ENCODE data around the gene MINK1. TPM values are rescaled to one million over a fixed set of nuclear protein-coding genes. Genes with fewer than 3 reads are reported as not detected.

Gene MINK1
- total and polyA plus RNA-seq, 2 of the 13 experiments (the other 11 are each of a cell fraction or from before 2014, with no cell fraction given), result 17.2 to 63.9 TPM

GRCh38 chr17:4938069-4938491 is 104.9 kb downstream of the MINK1 start:
- ChIA-PET POLR2A (interaction anchor here (1.1 to 3.9 kb wide), 2 partner anchors 12 to 29 kb away, joined by 3 to 101 read pairs; partner anchors contain the start of genes ENO3, PFN1 and SPAG7), CTCF (ENCODE audit: low intra/inter-chr PET ratio, low total read pairs) (no interaction called here)
- Histone ChIP-seq H2AFZ (ENCODE audit: low read length) (no peak overlapping the region), H3K27ac (ENCODE audit: extremely low read length, insufficient read depth, low read length) (no peak overlapping the region), H3K9ac (ENCODE audit: insufficient read depth, low read depth, low read length) (peak overlapping the region; percentile 95), H4K20me1 (ENCODE audit: insufficient read depth, low read length) (no peaks in the 10 kb centered on the region), H3K27me3 (ENCODE audit: control insufficient read depth in 1 of 2, insufficient read depth in 2 of 2, low read length in 2 of 2) (no peaks in the 10 kb centered on the region; a peak in 1 of 5 replicates), H3K79me2 (ENCODE audit: insufficient read depth, low read length) (peaks cover 38% of the 10 kb centered on the region), H3K4me2 (ENCODE audit: low read depth, low read length) (peak overlapping the region; percentile 98), H3K36me3 (replicated peaks in 1 of 2; ENCODE audit: control insufficient read depth in 1 of 2, insufficient read depth in 2 of 2, low read length in 2 of 2) (peaks cover 6 to 15% of the 10 kb centered on the region in 2 experiments; a peak in 3 of 5 replicates), H3K4me3 (replicated peaks in 1 of 3; ENCODE audit: insufficient read depth in 1 of 3, low read depth in 2 of 3, low read length in 3 of 3) (no peak overlapping the region; a peak in 1 of 6 replicates), H3K4me1 (ENCODE audit: insufficient read depth, low read length) (peaks cover 36% of the 10 kb centered on the region), H3K9me3 (ENCODE audit: low read length) (no peaks in the 10 kb centered on the region)
- FAIRE-seq (no peak), ATAC-seq (no peak), DNase-seq (ENCODE audit: low spot score) (no peak)
- no TSS peak for BruUV-seq (replicated peaks)
- intact Hi-C loops (cut with micrococcal nuclease; ENCODE audit: unreplicated experiment), result no loop called here
- no peak for TF ChIP-seq ZBTB26 (CRISPR knock-in tag; IDR thresholded peaks at IDR 0.05; ENCODE audit: borderline replicate concordance)
- TF ChIP-seq AGO2 (optimal IDR thresholded peaks at IDR 0.05; ENCODE audit: low read depth, low read length), result peak; percentile 47
- no peak for TF ChIP-seq BCLAF1 (IDR thresholded peaks at IDR 0.05)
- 96% methylated on average over 8 of the region's 11 CpGs for WGBS (ENCODE audit: low lambda C conversion rate)
- in situ Hi-C loops (cut with HindIII; ENCODE audit: extremely low pct_ligation_motif_present, low pct_unique_long_range_greater_than_20kb), result no loop called here
